Ishikawa (cell line): ENCODE data around the gene TTC3.
A peak's percentile ranks its signal among the peaks of the same experiment; 100 is the strongest.

Experiments
- CEBPB ChIP-seq: IDR thresholded peaks from 2 replicates; pipeline ENCODE4 v1.6.1; 2012
- CREB1 ChIP-seq: IDR thresholded peaks from 2 replicates; pipeline ENCODE4 v1.6.1; 2012; ENCODE audit warnings: low read depth
- EGR1 ChIP-seq: IDR thresholded peaks from 2 replicates; pipeline ENCODE4 v1.6.1; 2012
- EP300 ChIP-seq: IDR thresholded peaks from 2 replicates; pipeline ENCODE4 v1.6.1; 2012; ENCODE audit warnings: borderline replicate concordance
- FOXM1 ChIP-seq: IDR thresholded peaks from 2 replicates; pipeline ENCODE4 v1.6.1; 2012; ENCODE audit warnings: low read depth, borderline replicate concordance
- MAX ChIP-seq: IDR thresholded peaks from 2 replicates; pipeline ENCODE4 v1.6.1; 2012
- NFIC ChIP-seq: IDR thresholded peaks from 2 replicates; pipeline ENCODE4 v1.6.1; 2012
- RAD21 ChIP-seq: IDR thresholded peaks from 2 replicates; pipeline ENCODE4 v1.6.1; 2012; ENCODE audit warnings: low read depth
- TAF1 ChIP-seq: IDR thresholded peaks from 2 replicates; pipeline ENCODE4 v1.6.1; 2012; ENCODE audit warnings: low read depth, mild to moderate bottlenecking
- TCF12 ChIP-seq: IDR thresholded peaks from 2 replicates; pipeline ENCODE4 v1.6.1; 2012; ENCODE audit warnings: low read depth
- TEAD4 ChIP-seq: IDR thresholded peaks from 2 replicates; pipeline ENCODE4 v1.6.1; 2012
- YY1 ChIP-seq: IDR thresholded peaks from 2 replicates; pipeline ENCODE4 v1.6.1; 2012; ENCODE audit warnings: low read depth
- ZBTB7A ChIP-seq: IDR thresholded peaks from 2 replicates; pipeline ENCODE4 v1.6.1; 2012; ENCODE audit warnings: low read depth
- TF ChIP-seq, protein P1 (sequence below): IDR thresholded peaks from 2 replicates; pipeline ENCODE4 v1.6.1; 2012; ENCODE audit warnings: low read depth, mild to moderate bottlenecking
- TF ChIP-seq, protein P2 (sequence below): IDR thresholded peaks from 2 replicates; pipeline ENCODE4 v1.6.1; 2012

TTC3 gene

DNA sequence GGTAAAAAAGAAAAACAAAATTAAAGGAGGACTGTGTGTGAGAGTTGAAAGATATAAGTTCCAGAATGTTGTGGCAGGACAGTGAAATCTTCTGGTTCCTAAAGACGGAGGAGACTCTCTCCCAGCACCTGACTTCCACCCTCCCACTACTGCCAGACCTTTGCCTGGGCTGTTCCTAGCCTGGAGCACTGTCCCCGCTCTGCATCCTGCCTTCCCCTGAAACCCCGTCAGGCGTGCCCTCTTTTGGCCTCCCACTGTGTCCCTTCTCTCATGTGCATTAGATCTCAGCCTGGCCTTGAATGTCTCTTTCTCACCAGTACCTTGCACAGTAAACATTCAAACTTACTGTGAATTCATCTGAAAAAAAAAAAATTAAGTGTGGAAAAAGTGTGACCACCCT is 120.0 kb downstream of the TTC3 start:
- TF ChIP-seq, protein P1, sequence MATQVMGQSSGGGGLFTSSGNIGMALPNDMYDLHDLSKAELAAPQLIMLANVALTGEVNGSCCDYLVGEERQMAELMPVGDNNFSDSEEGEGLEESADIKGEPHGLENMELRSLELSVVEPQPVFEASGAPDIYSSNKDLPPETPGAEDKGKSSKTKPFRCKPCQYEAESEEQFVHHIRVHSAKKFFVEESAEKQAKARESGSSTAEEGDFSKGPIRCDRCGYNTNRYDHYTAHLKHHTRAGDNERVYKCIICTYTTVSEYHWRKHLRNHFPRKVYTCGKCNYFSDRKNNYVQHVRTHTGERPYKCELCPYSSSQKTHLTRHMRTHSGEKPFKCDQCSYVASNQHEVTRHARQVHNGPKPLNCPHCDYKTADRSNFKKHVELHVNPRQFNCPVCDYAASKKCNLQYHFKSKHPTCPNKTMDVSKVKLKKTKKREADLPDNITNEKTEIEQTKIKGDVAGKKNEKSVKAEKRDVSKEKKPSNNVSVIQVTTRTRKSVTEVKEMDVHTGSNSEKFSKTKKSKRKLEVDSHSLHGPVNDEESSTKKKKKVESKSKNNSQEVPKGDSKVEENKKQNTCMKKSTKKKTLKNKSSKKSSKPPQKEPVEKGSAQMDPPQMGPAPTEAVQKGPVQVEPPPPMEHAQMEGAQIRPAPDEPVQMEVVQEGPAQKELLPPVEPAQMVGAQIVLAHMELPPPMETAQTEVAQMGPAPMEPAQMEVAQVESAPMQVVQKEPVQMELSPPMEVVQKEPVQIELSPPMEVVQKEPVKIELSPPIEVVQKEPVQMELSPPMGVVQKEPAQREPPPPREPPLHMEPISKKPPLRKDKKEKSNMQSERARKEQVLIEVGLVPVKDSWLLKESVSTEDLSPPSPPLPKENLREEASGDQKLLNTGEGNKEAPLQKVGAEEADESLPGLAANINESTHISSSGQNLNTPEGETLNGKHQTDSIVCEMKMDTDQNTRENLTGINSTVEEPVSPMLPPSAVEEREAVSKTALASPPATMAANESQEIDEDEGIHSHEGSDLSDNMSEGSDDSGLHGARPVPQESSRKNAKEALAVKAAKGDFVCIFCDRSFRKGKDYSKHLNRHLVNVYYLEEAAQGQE: no peak
- TF ChIP-seq ZBTB7A (no peak), TEAD4 (no peak), TCF12 (no peak), TAF1 (no peak), MAX (no peak), EGR1 (no peak), EP300 (no peak), YY1 (no peak), NFIC (no peak), CREB1 (no peak), RAD21 (no peak), CEBPB (no peak), FOXM1 (no peak)
- TF ChIP-seq, protein P2, sequence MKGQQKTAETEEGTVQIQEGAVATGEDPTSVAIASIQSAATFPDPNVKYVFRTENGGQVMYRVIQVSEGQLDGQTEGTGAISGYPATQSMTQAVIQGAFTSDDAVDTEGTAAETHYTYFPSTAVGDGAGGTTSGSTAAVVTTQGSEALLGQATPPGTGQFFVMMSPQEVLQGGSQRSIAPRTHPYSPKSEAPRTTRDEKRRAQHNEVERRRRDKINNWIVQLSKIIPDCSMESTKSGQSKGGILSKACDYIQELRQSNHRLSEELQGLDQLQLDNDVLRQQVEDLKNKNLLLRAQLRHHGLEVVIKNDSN: no peak

DNA sequence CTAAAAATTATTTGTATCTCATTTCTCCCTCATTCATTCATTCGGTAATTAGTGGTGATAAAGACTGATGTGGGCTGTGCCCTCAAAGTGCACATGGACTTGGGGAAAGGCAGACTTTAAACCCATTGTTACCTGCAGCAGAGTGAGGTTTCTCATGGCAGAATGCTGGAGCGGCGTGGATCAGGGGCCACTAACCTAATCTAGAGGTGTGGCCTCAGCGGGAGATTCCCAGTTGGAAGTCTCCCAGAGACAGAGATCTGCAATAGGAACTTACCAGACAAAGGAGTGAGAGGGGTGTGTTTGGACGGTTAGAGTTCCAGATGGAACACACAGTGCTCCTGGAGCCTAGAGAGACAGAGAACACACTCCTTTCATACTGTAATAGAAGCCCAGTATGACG is 120.6 kb downstream of the TTC3 start:
- TF ChIP-seq ZBTB7A: no peak
- TF ChIP-seq MAX: peak; percentile 45; the same call in 1 of the 2 replicates

- no peak for TF ChIP-seq MAX
- TF ChIP-seq TAF1: no peak
- TF ChIP-seq ZBTB7A: no peak
- TF ChIP-seq RAD21: no peak
- TF ChIP-seq NFIC: no peak
Observed at GRCh38 chr21:37195059-37195458, 122.0 kb downstream of the TTC3 start.

DNA sequence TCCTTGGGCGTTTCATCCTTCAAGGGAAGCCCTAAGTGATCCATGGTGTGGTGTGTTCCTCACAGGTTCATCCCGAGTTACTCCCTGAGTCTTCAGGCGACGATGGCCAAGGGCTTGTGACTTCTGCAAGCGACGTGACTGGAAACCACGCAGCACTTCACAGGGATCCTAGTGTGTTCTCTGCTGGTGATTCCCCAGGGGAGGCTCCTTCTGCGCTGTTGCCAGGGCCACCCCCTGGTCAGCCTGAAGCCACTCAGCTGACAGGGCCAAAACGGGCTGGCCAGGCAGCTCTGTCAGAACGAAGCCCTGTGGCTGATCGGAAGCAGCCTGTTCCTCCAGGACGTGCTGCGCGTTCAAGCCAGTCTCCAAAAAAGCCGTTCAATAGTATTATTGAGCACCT is 122.6 kb downstream of the TTC3 start:
- TF ChIP-seq TCF12 (no peak), TEAD4 (no peak), ZBTB7A (no peak), CREB1 (no peak), FOXM1 (no peak), YY1 (no peak), CEBPB (no peak), RAD21 (no peak), MAX (no peak), TAF1 (no peak), EP300 (no peak), NFIC (no peak), EGR1 (no peak)
- TF ChIP-seq, protein P1: no peak
- TF ChIP-seq, protein P2: no peak

GRCh38 chr21:37196847-37197246 is 123.8 kb downstream of the TTC3 start:
- TF ChIP-seq MAX (no peak), NFIC (no peak), EP300 (no peak), TAF1 (no peak), YY1 (no peak)

- no peak for TF ChIP-seq RAD21
- no peak for TF ChIP-seq ZBTB7A
- TF ChIP-seq NFIC: no peak
- TF ChIP-seq YY1: no peak
- TF ChIP-seq, protein P2: no peak
- TF ChIP-seq CREB1: no peak
- TF ChIP-seq, protein P1: no peak
- no peak for TF ChIP-seq EP300
- no peak for TF ChIP-seq MAX
- no peak for TF ChIP-seq EGR1
- no peak for TF ChIP-seq TCF12
- no peak for TF ChIP-seq TEAD4
- no peak for TF ChIP-seq FOXM1
- TF ChIP-seq CEBPB: no peak
Observed at GRCh38 chr21:37197746-37198145, 124.7 kb downstream of the TTC3 start.
